Measurements from ENCODE around the gene PBX4. TPM values are rescaled to one million over a fixed set of nuclear protein-coding genes. Genes with fewer than 3 reads are reported as not detected.
"Not testable (repeated sequence)": the region's sequence is repeated elsewhere in the genome, so short reads cannot be mapped to it uniquely, and the experiment has no call there.

PBX4 gene
- 10 to 100 TPM in 2 of 4 donors, 1 to 10 TPM in 2; 3.7 to 11.8 (median 8.1) TPM for total RNA-seq

- Histone ChIP-seq H3K36me3 (no peaks in the 10 kb centered on the region), H3K27ac (peak within 1 kb of the TSS in 2 of 4 donors; percentile 29 to 67), H3K27me3 (peaks cover 0 to 9% of the 10 kb centered on the region in 2 donors), H3K4me3 (peak within 1 kb of the TSS; percentile 36 to 64 (median 50)), H3K4me1 (peaks cover 0 to 11% (median 0%) of the 10 kb centered on the region in 4 donors), H3K9me3 (no peaks in the 10 kb centered on the region)
- peak; percentile 89 to 91 for DNase-seq (ENCODE audit: low spot score in 2 of 2)
- TF ChIP-seq CTCF (IDR thresholded peaks at IDR 0.05): no peak
- peak in 1 of 2 donors; percentile 14 for TF ChIP-seq EP300 (IDR thresholded peaks at IDR 0.05)
- TF ChIP-seq POLR2A (IDR thresholded peaks at IDR 0.05): peak; percentile 32 to 37
- WGBS, 2 donors: 7 to 8% methylated on average over 66 to 67 of the region's 80 CpGs
Measured at GRCh38 chr19:19618219-19619051, at the start of gene PBX4. PBX4 (minus strand) TSS chr19:19618687; CDS start chr19:19618629, 58 bp downstream.

- H3K4me3 ChIP-seq; DNase-seq (ENCODE audit: low spot score in 2 of 2); H3K9me3 ChIP-seq; H3K36me3 ChIP-seq; H3K27ac ChIP-seq; H3K27me3 ChIP-seq: not testable (repeated sequence)
- H3K4me1 ChIP-seq: peaks cover 0 to 37% (median 29%) of the 10 kb centered on the region in 4 donors
- WGBS, 2 donors: 92 to 94% methylated on average over 22 of the region's 22 CpGs
Measured at GRCh38 chr19:19665420-19665948, 47.0 kb upstream of the PBX4 start.

GRCh38 chr19:19663256-19664120 lies 45.0 kb upstream of the PBX4 start, which contains the start of gene ATP13A1:
ATP13A1 (minus strand) TSS chr19:19663676; CDS start chr19:19663666, 10 bp downstream.
- Histone ChIP-seq H3K27ac (peak within 1 kb of the TSS; percentile 85 to 98 (median 92)), H3K27me3 (no peaks in the 10 kb centered on the region), H3K36me3 (peaks cover 0 to 25% (median 6%) of the 10 kb centered on the region in 3 donors), H3K9me3 (no peaks in the 10 kb centered on the region), H3K4me3 (peak within 1 kb of the TSS; percentile 75 to 95 (median 86)), H3K4me1 (peaks cover 0 to 29% (median 21%) of the 10 kb centered on the region in 4 donors)
- 0 to 1% methylated on average over 24 to 56 of the region's 85 CpGs for WGBS, 2 donors
- peak; percentile 91 to 92 for DNase-seq (ENCODE audit: low spot score in 2 of 2)
- TF ChIP-seq CTCF (IDR thresholded peaks at IDR 0.05): peak in 3 of 5 experiments; percentile 31 to 46 (median 43)
- TF ChIP-seq EP300 (IDR thresholded peaks at IDR 0.05): peak; percentile 73 to 90
- TF ChIP-seq POLR2A (IDR thresholded peaks at IDR 0.05): peak; percentile 16 to 60

- peaks cover 0 to 29% (median 19%) of the 10 kb centered on the region in 4 donors for H3K4me1 ChIP-seq
- peak overlapping the region; percentile 51 to 98 (median 90) for H3K27ac ChIP-seq
- peak overlapping the region; percentile 75 to 95 (median 86) for H3K4me3 ChIP-seq
- WGBS, 2 donors: 8 to 21% methylated on average over 7 to 8 of the region's 17 CpGs
- DNase-seq (ENCODE audit: low spot score in 2 of 2): no peak
- TF ChIP-seq CTCF (IDR thresholded peaks at IDR 0.05) (no peak), EP300 (IDR thresholded peaks at IDR 0.05) (no peak), POLR2A (IDR thresholded peaks at IDR 0.05) (no peak)
- no peaks in the 10 kb centered on the region for H3K9me3 ChIP-seq
- no peaks in the 10 kb centered on the region for H3K27me3 ChIP-seq
- H3K36me3 ChIP-seq: peaks cover 0 to 32% (median 7%) of the 10 kb centered on the region in 3 donors
Measured at GRCh38 chr19:19662871-19663255, 44.4 kb upstream of the PBX4 start.

GRCh38 chr19:19662344-19662743 lies 43.9 kb upstream of the PBX4 start:
- Histone ChIP-seq H3K4me3 (peak overlapping the region in 3 of 4 donors; percentile 82 to 95 (median 91)), H3K9me3 (no peaks in the 10 kb centered on the region), H3K4me1 (peaks cover 0 to 33% (median 19%) of the 10 kb centered on the region in 4 donors), H3K27me3 (no peaks in the 10 kb centered on the region), H3K27ac (peak overlapping the region in 1 of 4 donors; percentile 95), H3K36me3 (peaks cover 0 to 37% (median 12%) of the 10 kb centered on the region in 3 donors)
- no peak for TF ChIP-seq EP300 (IDR thresholded peaks at IDR 0.05)
- no peak for TF ChIP-seq POLR2A (IDR thresholded peaks at IDR 0.05)
- TF ChIP-seq CTCF (IDR thresholded peaks at IDR 0.05): no peak
- 72 to 79% methylated on average over 8 of the region's 8 CpGs for WGBS, 2 donors
- no peak for DNase-seq (ENCODE audit: low spot score in 2 of 2)

All from tibial nerve (tissue), 4 donors.